Karpas-422 (cell line): ENCODE measurements around the gene ADAP1. TPM values are rescaled to one million over a fixed set of nuclear protein-coding genes. Genes with fewer than 3 reads are reported as not detected.

Experiments
- DNase-seq: peaks from one replicate; pipeline ENCODE4 v3.0.0-alpha.2; 2015
- H2AFZ ChIP-seq: fragments of 200-600 bp; sonication (generic); 2 replicates; pipeline ENCODE4 v1.6.1; 2014; ENCODE audit warnings: antibody characterized with exemption, low read length, mixed read lengths
- H3K27ac ChIP-seq: fragments of 200-600 bp; sonication (generic); 2 replicates; pipeline ENCODE4 v1.5.1; 2014; ENCODE audit warnings: mild to moderate bottlenecking, low read length, moderate library complexity
- H3K27me3 ChIP-seq: fragments of 200-600 bp; sonication (generic); 2 replicates; pipeline ENCODE4 v1.6.1; 2014; ENCODE audit warnings: low read length, mixed read lengths
- H3K36me3 ChIP-seq: fragments of 200-600 bp; sonication (generic); 2 replicates; pipeline ENCODE4 v1.6.1; 2014; ENCODE audit warnings: low read length, mixed read lengths; ENCODE audit not compliant: insufficient read depth
- H3K4me1 ChIP-seq: fragments of 200-600 bp; sonication (generic); 2 replicates; pipeline ENCODE4 v1.6.1; 2014; ENCODE audit warnings: mild to moderate bottlenecking, low read length, mixed read lengths
- H3K4me2 ChIP-seq: fragments of 200-600 bp; sonication (generic); 2 replicates; pipeline ENCODE4 v1.6.1; 2014; ENCODE audit warnings: low read length, low read depth, mild to moderate bottlenecking; ENCODE audit not compliant: poor library complexity, severe bottlenecking
- H3K4me3 ChIP-seq: fragments of 200-600 bp; sonication (generic); 2 replicates; pipeline ENCODE4 v1.5.1; 2014; ENCODE audit warnings: mild to moderate bottlenecking, antibody characterized with exemption, low read length, mixed read lengths
- H3K79me2 ChIP-seq: fragments of 200-600 bp; sonication (generic); 2 replicates; pipeline ENCODE4 v1.6.1; 2014; ENCODE audit warnings: mild to moderate bottlenecking, low read length, mixed read lengths
- H3K9ac ChIP-seq: fragments of 200-600 bp; sonication (generic); 2 replicates; pipeline ENCODE4 v1.6.0; 2014; ENCODE audit warnings: low read length
- H3K9me2 ChIP-seq: fragments of 200-600 bp; sonication (generic), shearing (Covaris generic); replicated peaks from 2 replicates; pipeline ENCODE4 v1.6.0; 2014; ENCODE audit warnings: mild to moderate bottlenecking, low read length, moderate library complexity; ENCODE audit not compliant: insufficient read depth
- H3K9me3 ChIP-seq: fragments of 300-700, 200-600 bp; sonication (generic); 2 replicates; pipeline ENCODE4 v1.6.1; 2014; ENCODE audit warnings: low read length, mixed read lengths
- H4K20me1 ChIP-seq: fragments of 200-600 bp; sonication (generic); 2 replicates; pipeline ENCODE4 v1.6.1; 2014; ENCODE audit warnings: mild to moderate bottlenecking, antibody characterized with exemption, low read length, low read depth; ENCODE audit not compliant: insufficient read depth
- total RNA-seq: library from RNA; depleted of rRNA; stranded (reverse); fragments of >200 nt; shearing (Covaris generic); gene quantifications from 2 replicates; pipeline ENCODE4 v1.2.3, GENCODE V29; 2014; ENCODE audit warnings: low replicate concordance

Gene ADAP1
- total RNA-seq, 1 experiment from 2014 or later, result not detected

DNA sequence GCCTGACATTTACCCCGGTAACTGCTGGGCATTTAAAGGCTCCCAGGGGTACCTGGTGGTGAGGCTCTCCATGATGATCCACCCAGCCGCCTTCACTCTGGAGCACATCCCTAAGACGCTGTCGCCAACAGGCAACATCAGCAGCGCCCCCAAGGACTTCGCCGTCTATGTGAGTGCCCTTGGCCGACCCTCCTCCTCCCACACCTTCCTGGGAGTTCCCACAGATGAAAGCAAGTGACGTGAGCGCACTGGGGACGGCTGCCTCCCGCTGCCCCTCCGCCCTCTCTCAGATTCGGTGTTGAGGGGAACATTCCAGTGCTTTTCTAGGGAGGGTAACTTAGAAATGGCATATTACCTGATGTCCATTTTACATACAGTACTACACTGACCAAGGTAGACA, 85.1 kb downstream of the ADAP1 start:
- Histone ChIP-seq H2AFZ (no peak overlapping the region), H3K4me2 (no peak overlapping the region), H3K4me1 (peaks cover 8% of the 10 kb centered on the region), H3K79me2 (no peaks in the 10 kb centered on the region), H3K27me3 (no peaks in the 10 kb centered on the region), H3K9me2 (no peaks in the 10 kb centered on the region), H3K36me3 (peaks cover 10% of the 10 kb centered on the region; the same call in 1 of the 2 replicates), H3K4me3 (no peak overlapping the region), H3K9me3 (no peaks in the 10 kb centered on the region), H3K27ac (no peak overlapping the region), H4K20me1 (no peaks in the 10 kb centered on the region), H3K9ac (no peak overlapping the region)
- DNase-seq, result no peak

DNA sequence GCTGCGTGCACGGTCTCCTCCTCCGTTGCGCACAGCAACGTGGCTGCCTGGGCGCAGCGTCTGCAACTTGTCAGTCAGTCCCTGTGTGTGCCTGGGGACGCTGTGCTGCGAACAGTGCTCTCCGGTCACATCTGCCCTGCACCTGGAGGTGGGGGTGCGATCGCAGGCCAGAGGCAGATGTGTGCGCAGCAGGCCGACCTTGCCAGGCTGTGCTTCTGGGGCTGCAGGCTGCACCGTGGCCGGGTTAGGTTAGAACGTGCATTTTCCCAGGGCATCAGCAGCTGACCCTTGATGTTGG, 86.3 kb downstream of the ADAP1 start:
- H2AFZ ChIP-seq, result no peak overlapping the region
- H3K4me1 ChIP-seq, result peaks cover under 1% of the 10 kb centered on the region; the same call in 1 of the 2 replicates
- H3K27me3 ChIP-seq, result no peaks in the 10 kb centered on the region
- no peak overlapping the region for H3K4me2 ChIP-seq
- H3K9me3 ChIP-seq, result no peaks in the 10 kb centered on the region
- H4K20me1 ChIP-seq, result no peaks in the 10 kb centered on the region
- DNase-seq, result no peak
- no peak overlapping the region for H3K9ac ChIP-seq
- H3K27ac ChIP-seq, result no peak overlapping the region
- H3K36me3 ChIP-seq, result peaks cover 8% of the 10 kb centered on the region; the same call in 1 of the 2 replicates
- no peak overlapping the region for H3K4me3 ChIP-seq
- no peaks in the 10 kb centered on the region for H3K79me2 ChIP-seq
- H3K9me2 ChIP-seq, result no peaks in the 10 kb centered on the region

GRCh38 chr7:867406-868188, 86.9 kb downstream of the ADAP1 start:
- no peak overlapping the region for H3K9ac ChIP-seq
- no peaks in the 10 kb centered on the region for H3K9me3 ChIP-seq
- H3K4me3 ChIP-seq, result no peak overlapping the region
- no peaks in the 10 kb centered on the region for H3K27me3 ChIP-seq
- no peak overlapping the region for H2AFZ ChIP-seq
- H3K4me2 ChIP-seq, result no peak overlapping the region
- no peaks in the 10 kb centered on the region for H3K4me1 ChIP-seq
- H3K79me2 ChIP-seq, result no peaks in the 10 kb centered on the region
- no peaks in the 10 kb centered on the region for H3K9me2 ChIP-seq
- H4K20me1 ChIP-seq, result no peaks in the 10 kb centered on the region
- no peak for DNase-seq
- H3K27ac ChIP-seq, result no peak overlapping the region
- H3K36me3 ChIP-seq, result peaks cover 6% of the 10 kb centered on the region; the same call in 1 of the 2 replicates

DNA sequence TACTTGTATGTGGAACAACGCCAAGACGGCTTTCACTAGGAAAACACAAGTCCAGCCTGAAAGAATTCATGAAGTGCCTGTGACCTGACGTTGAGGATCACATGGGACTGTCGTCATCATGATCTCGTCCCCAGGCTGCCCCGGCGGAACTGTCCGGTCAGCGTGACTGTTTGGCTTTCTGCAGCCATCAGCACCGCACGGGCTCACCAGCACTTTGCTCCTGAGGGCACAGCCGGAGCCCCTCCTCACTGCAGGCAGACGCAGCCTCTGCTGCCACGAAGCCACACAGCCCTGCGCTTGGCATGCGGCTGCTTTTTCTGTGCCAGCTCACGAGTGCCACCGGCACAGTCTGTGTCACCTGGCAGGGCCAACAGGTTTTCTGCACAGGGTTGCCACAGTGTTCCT, 87.5 kb downstream of the ADAP1 start:
- no peak overlapping the region for H3K4me3 ChIP-seq
- no peaks in the 10 kb centered on the region for H4K20me1 ChIP-seq
- H3K27ac ChIP-seq, result no peak overlapping the region
- no peak overlapping the region for H2AFZ ChIP-seq
- H3K27me3 ChIP-seq, result no peaks in the 10 kb centered on the region
- H3K4me2 ChIP-seq, result no peak overlapping the region
- H3K9me2 ChIP-seq, result no peaks in the 10 kb centered on the region
- no peaks in the 10 kb centered on the region for H3K79me2 ChIP-seq
- no peaks in the 10 kb centered on the region for H3K9me3 ChIP-seq
- H3K9ac ChIP-seq, result no peak overlapping the region
- no peaks in the 10 kb centered on the region for H3K4me1 ChIP-seq
- DNase-seq, result no peak
- H3K36me3 ChIP-seq, result peaks cover 11% of the 10 kb centered on the region; the same call in 1 of the 2 replicates

DNA sequence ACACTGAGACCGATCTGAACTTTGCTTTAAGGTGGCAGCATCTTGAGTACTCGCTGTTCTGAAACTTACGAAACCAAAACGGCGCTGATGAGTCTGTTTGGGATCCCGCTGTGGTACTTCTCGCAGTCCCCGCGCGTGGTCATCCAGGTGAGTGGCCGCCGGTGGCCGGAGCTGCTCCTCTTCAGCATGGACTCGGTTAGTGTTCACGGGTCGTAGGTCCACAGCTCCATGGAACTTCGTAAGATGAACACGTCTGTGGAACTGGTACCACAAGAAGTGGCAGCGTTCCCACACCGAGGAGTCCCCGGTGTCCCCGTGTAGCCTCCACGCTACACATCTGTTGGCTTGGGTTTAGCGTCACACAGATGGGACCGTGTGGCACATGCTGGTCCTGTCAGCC, 88.6 kb downstream of the ADAP1 start:
- no peak overlapping the region for H2AFZ ChIP-seq
- H3K9me3 ChIP-seq, result no peaks in the 10 kb centered on the region
- H3K27ac ChIP-seq, result no peak overlapping the region
- H4K20me1 ChIP-seq, result no peaks in the 10 kb centered on the region
- no peaks in the 10 kb centered on the region for H3K27me3 ChIP-seq
- no peaks in the 10 kb centered on the region for H3K9me2 ChIP-seq
- H3K79me2 ChIP-seq, result no peaks in the 10 kb centered on the region
- no peak overlapping the region for H3K4me2 ChIP-seq
- no peak for DNase-seq
- H3K4me3 ChIP-seq, result no peak overlapping the region
- no peaks in the 10 kb centered on the region for H3K4me1 ChIP-seq
- no peak overlapping the region for H3K9ac ChIP-seq
- peaks cover 11% of the 10 kb centered on the region; the same call in 1 of the 2 replicates for H3K36me3 ChIP-seq

GRCh38 chr7:863106-863505, 91.4 kb downstream of the ADAP1 start:
- H3K79me2 ChIP-seq, result no peaks in the 10 kb centered on the region
- H3K4me1 ChIP-seq, result no peaks in the 10 kb centered on the region
- no peak overlapping the region for H3K27ac ChIP-seq
- H3K9ac ChIP-seq, result no peak overlapping the region
- H3K4me3 ChIP-seq, result no peak overlapping the region
- H3K9me3 ChIP-seq, result no peaks in the 10 kb centered on the region
- DNase-seq, result no peak
- H3K27me3 ChIP-seq, result no peaks in the 10 kb centered on the region
- H4K20me1 ChIP-seq, result no peaks in the 10 kb centered on the region
- no peak overlapping the region for H3K4me2 ChIP-seq
- no peaks in the 10 kb centered on the region for H3K9me2 ChIP-seq
- no peak overlapping the region for H2AFZ ChIP-seq
- peaks cover 11% of the 10 kb centered on the region; the same call in 1 of the 2 replicates for H3K36me3 ChIP-seq

DNA sequence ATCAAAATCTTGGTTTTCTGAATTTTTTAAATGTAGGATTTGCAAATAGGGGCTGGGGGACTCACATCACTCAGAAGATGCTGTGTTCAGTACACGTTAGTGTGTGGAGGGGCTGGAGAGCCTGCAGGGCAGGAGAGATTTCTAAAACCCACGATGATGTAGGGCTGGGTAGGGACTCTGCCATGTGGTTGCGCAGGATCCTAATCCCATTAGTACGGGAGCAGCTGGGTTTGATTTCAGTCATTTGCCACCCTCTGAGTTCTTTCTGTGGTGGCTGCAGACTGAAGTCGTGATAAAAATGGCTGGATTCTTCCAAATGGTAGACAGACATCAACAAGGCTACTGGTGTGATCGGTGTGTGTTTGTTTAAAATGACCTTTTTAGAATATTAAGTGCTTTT, 92.3 kb downstream of the ADAP1 start:
- H3K79me2 ChIP-seq, result no peaks in the 10 kb centered on the region
- H3K9me3 ChIP-seq, result no peaks in the 10 kb centered on the region
- H4K20me1 ChIP-seq, result no peaks in the 10 kb centered on the region
- H3K4me3 ChIP-seq, result no peak overlapping the region
- no peak for DNase-seq
- no peak overlapping the region for H3K4me2 ChIP-seq
- no peaks in the 10 kb centered on the region for H3K4me1 ChIP-seq
- H2AFZ ChIP-seq, result no peak overlapping the region
- H3K9ac ChIP-seq, result no peak overlapping the region
- H3K27ac ChIP-seq, result no peak overlapping the region
- peaks cover 11% of the 10 kb centered on the region; the same call in 1 of the 2 replicates for H3K36me3 ChIP-seq
- H3K9me2 ChIP-seq, result no peaks in the 10 kb centered on the region
- no peaks in the 10 kb centered on the region for H3K27me3 ChIP-seq

GRCh38 chr7:861222-861621, 93.3 kb downstream of the ADAP1 start:
- Histone ChIP-seq H3K79me2 (no peaks in the 10 kb centered on the region), H3K36me3 (peaks cover 11% of the 10 kb centered on the region; the same call in 1 of the 2 replicates), H3K4me1 (no peaks in the 10 kb centered on the region), H3K9ac (no peak overlapping the region), H3K27ac (no peak overlapping the region), H3K4me2 (no peak overlapping the region), H3K9me2 (no peaks in the 10 kb centered on the region), H3K4me3 (no peak overlapping the region), H3K27me3 (no peaks in the 10 kb centered on the region), H3K9me3 (no peaks in the 10 kb centered on the region), H2AFZ (no peak overlapping the region), H4K20me1 (no peaks in the 10 kb centered on the region)
- no peak for DNase-seq
